Heart right ventricle (tissue), 16 donors: Measurements from ENCODE around the gene PAF1. TPM values are rescaled to one million over a fixed set of nuclear protein-coding genes. Genes with fewer than 3 reads are reported as not detected.
A peak's percentile ranks its signal among the peaks of the same experiment; 100 is the strongest.

ENCODE experiments used
- ATAC-seq, 8 donors: fragments of 200-7000 bp; cut with Tn5 transposase; one replicate each; pipeline ENCODE4 v1.9.1; 2020; ENCODE audit warnings: mild to moderate bottlenecking in 8 of 8, moderate library complexity in 8 of 8, moderate number of reproducible peaks in 1 of 8
- DNase-seq, 2 donors: peaks; one replicate each; pipeline ENCODE4 v3.0.0-alpha.2; 2020
- H3K27ac ChIP-seq, 10 donors: fragments of 200-600 bp; sonication (generic) in 2 of 10; one replicate each; pipeline versions ENCODE4 v1.5.0 to v1.8.0; 2020 to 2022; ENCODE audit warnings: mild to moderate bottlenecking in 3 of 10
- H3K27me3 ChIP-seq, 7 donors: fragments of 200-600 bp; one replicate each; pipeline ENCODE4 v1.8.0; 2021 to 2022; ENCODE audit warnings: mild to moderate bottlenecking in 2 of 7
- H3K36me3 ChIP-seq, 9 donors: fragments of 200-600 bp; sonication (generic) in 1 of 9; one replicate each; pipeline versions ENCODE4 v1.5.0 to v1.8.0; 2020 to 2022; ENCODE audit warnings: mild to moderate bottlenecking in 2 of 9
- H3K4me1 ChIP-seq, 9 donors: fragments of 200-600 bp; sonication (generic) in 1 of 9; one replicate each; pipeline versions ENCODE4 v1.5.0 to v1.8.0; 2020 to 2022; ENCODE audit warnings: mild to moderate bottlenecking in 4 of 9
- H3K4me3 ChIP-seq, 10 donors: fragments of 200-600 bp; sonication (generic) in 2 of 10; one replicate each; pipeline versions ENCODE4 v1.5.0 to v1.8.0; 2020 to 2022; ENCODE audit warnings: mild to moderate bottlenecking in 7 of 10, moderate library complexity in 2 of 10
- H3K9me3 ChIP-seq, 11 donors: fragments of 200-600 bp in 10 of 11; sonication (generic) in 2 of 11; one replicate each; pipeline versions ENCODE4 v1.5.0 to v1.8.0; 2013 to 2022; ENCODE audit warnings: mild to moderate bottlenecking in 2 of 11, control low read depth in 1 of 11, moderate library complexity in 1 of 11
- WGBS, 2 donors: extraction: QIAGEN DNeasy Blood & Tissue Kit; methylation state at CpG; one replicate each; pipeline ENCODE4 v1.1.7; 2013; ENCODE audit warnings: inconsistent platforms in 1 of 2; 5-methylcytosine and 5-hydroxymethylcytosine counted together
- intact Hi-C, 10 donors: fragments of 100-400 bp; cut with DNase I; formaldehyde crosslinking; loops; one replicate each; pipeline versions ENCODE4 v1.11.1 to v1.14.2; 2022
- polyA plus RNA-seq, 2 donors: library from polyadenylated mRNA; stranded (reverse); fragments of 200-250 nt; gene quantifications; one replicate each; pipeline ENCODE4 v1.2.3, GENCODE V29; 2013
- total RNA-seq, 10 donors: library from RNA; stranded (reverse); fragmentation: NEBNext Ultra II Directional in 3 of 10; extraction: Animal tissue kit (Norgen Biotek cat#: 25700) in 3 of 10; gene quantifications; one replicate each; pipeline versions ENCODE4 v1.2.1 to v1.2.4, GENCODE V29; 2021 to 2023
- TF ChIP-seq, protein P1 (sequence below), 9 donors: fragments of 200-600 bp; sonication (generic) in 2 of 9; IDR thresholded peaks; one replicate each; pipeline versions ENCODE4 v1.5.0 to v1.8.0; 2021 to 2022; ENCODE audit warnings: antibody characterized with exemption in 9 of 9, mild to moderate bottlenecking in 5 of 9, moderate library complexity in 1 of 9
- donor health status: Arrhythmogenic right ventricular cardiomyopathy.
- donor health status: ischemic (EF 13 %, LVEDD 7.1; RV severe dilation, severe dysfunction).
- donor health status: healthy with polysubstance abuse.
- donor health status: DM: no; HTN: yes; CAD: no.
- donor health status: DM: no; HTN: no; CAD: no.
- donor health status: ischemic (EF 25% LVEDD 6.9; RV normal size, moderate dysfunction).
- donor health status: ischemic (EF 25% LVEDD 5.7; RV mildly dilated, moderate dysfunction).
- donor health status: healthy.
- donor health status: DM: yes; HTN: yes; CAD: no.
- donor health status: Ischemic cardiomyopathy.
- donor health status: ischemic (EF 35%, LVEDD 5.7; RV mildly dilated, moderate dysfunction).
- donor health status: nonischemic (EF 11% LVEDD 7.7; RV severe dilation, severe dysfunction).
- donor health status: DM: yes; HTN: yes; CAD: no.
- donor health status: PGD.
- donor health status: ischemic (EF 29% LVEDD 5.4; RV normal size, mild dysfunction).
- donor health status: nonischemic (EF 23%, LVEDD 6.1; RV moderate dilation, normal function).

The PAF1 gene
- total and polyA plus RNA-seq, 12 donors: 24.1 to 48.2 (median 38.8) TPM

DNA sequence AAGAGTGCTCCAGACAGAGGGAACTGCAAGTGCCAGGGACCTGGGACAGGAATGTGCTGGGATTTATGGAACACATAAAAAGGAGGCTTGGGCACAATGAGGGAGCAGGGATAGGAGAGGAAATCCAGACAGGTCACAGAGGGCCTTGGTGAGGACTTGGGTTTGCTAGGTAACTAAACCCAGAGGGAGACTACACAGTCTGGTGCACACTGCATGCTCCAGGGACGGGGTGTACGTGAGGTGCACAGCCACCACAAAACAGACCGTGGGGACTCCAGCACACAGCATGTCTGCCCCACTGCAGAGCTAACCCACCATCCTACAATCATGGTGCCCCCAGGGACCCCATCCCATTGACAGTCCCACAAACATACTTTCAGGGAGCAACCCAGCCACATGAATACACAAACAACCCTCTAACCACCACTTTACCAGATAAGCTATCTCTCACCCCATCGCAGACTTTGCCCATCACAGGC, 10.2 kb upstream of the PAF1 start:
- intact Hi-C loops: no loop called here
- TF ChIP-seq, protein P1, sequence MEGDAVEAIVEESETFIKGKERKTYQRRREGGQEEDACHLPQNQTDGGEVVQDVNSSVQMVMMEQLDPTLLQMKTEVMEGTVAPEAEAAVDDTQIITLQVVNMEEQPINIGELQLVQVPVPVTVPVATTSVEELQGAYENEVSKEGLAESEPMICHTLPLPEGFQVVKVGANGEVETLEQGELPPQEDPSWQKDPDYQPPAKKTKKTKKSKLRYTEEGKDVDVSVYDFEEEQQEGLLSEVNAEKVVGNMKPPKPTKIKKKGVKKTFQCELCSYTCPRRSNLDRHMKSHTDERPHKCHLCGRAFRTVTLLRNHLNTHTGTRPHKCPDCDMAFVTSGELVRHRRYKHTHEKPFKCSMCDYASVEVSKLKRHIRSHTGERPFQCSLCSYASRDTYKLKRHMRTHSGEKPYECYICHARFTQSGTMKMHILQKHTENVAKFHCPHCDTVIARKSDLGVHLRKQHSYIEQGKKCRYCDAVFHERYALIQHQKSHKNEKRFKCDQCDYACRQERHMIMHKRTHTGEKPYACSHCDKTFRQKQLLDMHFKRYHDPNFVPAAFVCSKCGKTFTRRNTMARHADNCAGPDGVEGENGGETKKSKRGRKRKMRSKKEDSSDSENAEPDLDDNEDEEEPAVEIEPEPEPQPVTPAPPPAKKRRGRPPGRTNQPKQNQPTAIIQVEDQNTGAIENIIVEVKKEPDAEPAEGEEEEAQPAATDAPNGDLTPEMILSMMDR (IDR thresholded peaks at IDR 0.05): no peak
- 63 to 65% methylated on average over 4 of the region's 4 CpGs for WGBS, 2 donors
- no peaks in the 10 kb centered on the region for H3K9me3 ChIP-seq
- ATAC-seq (no peak), DNase-seq (no peak)
- peaks cover 16 to 90% (median 46%) of the 10 kb centered on the region in 9 donors for H3K4me1 ChIP-seq
- H3K27ac ChIP-seq: peak overlapping the region; percentile 95 to 100 (median 99)
- no peaks in the 10 kb centered on the region for H3K27me3 ChIP-seq
- no peak overlapping the region for H3K4me3 ChIP-seq
- peaks cover 0 to 23% (median 0%) of the 10 kb centered on the region in 9 donors for H3K36me3 ChIP-seq

DNA sequence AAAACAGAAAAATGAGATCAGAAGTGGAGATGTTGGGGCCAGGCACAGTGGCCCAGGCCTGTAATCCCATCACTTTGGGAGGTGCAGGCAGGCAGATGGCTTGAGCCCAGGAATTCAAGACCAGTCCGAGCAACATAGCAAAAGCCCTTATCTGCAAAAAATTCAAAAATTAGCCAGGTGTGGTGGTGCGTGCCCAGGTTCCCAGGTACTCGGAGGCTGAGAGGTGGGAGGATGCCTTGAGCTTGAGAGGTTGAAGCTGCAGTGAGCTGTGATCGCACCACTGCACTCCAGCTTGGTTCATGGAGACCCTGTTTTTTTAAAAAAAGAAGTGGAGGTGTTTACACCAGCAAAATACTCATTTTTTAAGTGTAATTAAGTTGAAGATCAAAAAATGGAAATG, 9.2 kb upstream of the PAF1 start:
- 85 to 90% methylated on average over 4 of the region's 4 CpGs for WGBS, 2 donors
- no peak for DNase-seq
- Histone ChIP-seq H3K27me3 (no peaks in the 10 kb centered on the region), H3K4me1 (peaks cover 12 to 79% (median 40%) of the 10 kb centered on the region in 9 donors), H3K36me3 (peaks cover 0 to 33% (median 4%) of the 10 kb centered on the region in 9 donors), H3K4me3 (no peak overlapping the region), H3K9me3 (no peaks in the 10 kb centered on the region), H3K27ac (peak overlapping the region in 5 of 10 donors; percentile 9 to 97 (median 84))
- ATAC-seq: no peak
- intact Hi-C loops: no loop called here
- TF ChIP-seq, protein P1 (IDR thresholded peaks at IDR 0.05): no peak

DNA sequence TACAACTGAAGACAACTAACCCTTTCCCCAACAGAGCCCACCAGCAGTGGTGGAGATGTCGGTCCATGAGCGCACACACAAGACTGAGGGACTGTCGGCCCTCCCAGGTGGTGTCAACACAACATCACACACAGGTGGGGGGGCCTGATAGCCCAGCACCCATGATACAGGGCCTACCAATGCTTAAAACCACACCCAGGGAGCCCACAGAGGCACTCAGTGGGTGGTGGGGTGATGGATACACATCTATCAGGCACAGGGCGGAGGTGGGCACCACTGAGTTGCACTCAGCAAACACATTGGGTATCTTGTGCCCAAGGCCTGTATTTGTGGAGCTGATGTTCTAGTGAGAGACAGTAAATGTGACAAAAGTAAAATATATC, 8.8 kb upstream of the PAF1 start:
- 97% methylated on average over 4 of the region's 4 CpGs for WGBS, 2 donors
- intact Hi-C loops: loop anchor here in 4 of 10 donors (5.0 kb wide), 2 partner anchors 133 to 138 kb away; partner anchors contain the start of gene EID2B (in 3 of the 4)
- no peak overlapping the region for H3K4me3 ChIP-seq
- H3K36me3 ChIP-seq: peaks cover 0 to 37% (median 8%) of the 10 kb centered on the region in 9 donors
- TF ChIP-seq, protein P1 (IDR thresholded peaks at IDR 0.05): no peak
- DNase-seq: no peak
- H3K4me1 ChIP-seq: peaks cover 12 to 75% (median 40%) of the 10 kb centered on the region in 9 donors
- H3K27ac ChIP-seq: peak overlapping the region in 5 of 10 donors; percentile 9 to 97 (median 84)
- H3K27me3 ChIP-seq: no peaks in the 10 kb centered on the region
- ATAC-seq: no peak
- H3K9me3 ChIP-seq: no peaks in the 10 kb centered on the region

DNA sequence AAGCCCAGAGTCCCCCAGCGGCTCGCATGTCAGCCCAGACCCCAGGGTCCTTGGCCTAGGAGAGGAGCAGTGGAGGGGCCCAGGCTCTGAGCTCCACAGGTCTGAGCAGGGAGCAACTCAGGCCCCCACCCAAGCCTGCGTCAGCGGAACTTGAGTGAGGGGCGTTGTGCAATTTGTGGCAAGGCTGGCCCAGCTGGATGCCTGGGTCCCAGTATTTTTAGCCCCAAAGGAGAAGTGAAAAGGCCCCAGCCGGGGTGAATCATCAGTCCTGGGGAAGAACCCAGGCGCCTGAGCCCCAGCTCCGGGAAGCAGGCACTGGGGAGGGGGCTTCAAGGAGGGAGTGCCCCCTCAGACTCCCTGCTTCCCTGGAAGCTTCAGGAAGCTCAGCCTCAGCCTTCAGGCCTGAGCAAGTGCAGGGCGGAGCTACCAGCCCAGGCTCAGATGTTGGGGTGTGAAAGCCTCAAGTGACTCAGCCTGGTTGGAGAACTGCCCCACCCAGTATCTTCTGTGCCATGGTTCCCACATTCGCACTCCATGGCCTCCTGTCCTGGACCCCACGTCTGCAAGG, 7.5 kb upstream of the PAF1 start:
- Histone ChIP-seq H3K36me3 (peaks cover 0 to 50% (median 9%) of the 10 kb centered on the region in 9 donors), H3K4me1 (peaks cover 12 to 64% (median 30%) of the 10 kb centered on the region in 9 donors), H3K9me3 (no peaks in the 10 kb centered on the region), H3K4me3 (peak overlapping the region in 2 of 10 donors; percentile 21 to 28), H3K27ac (peak overlapping the region; percentile 32 to 97 (median 78)), H3K27me3 (no peaks in the 10 kb centered on the region)
- TF ChIP-seq, protein P1 (IDR thresholded peaks at IDR 0.05): no peak
- intact Hi-C loops: loop anchor here in 5 of 10 donors (1.0 to 5.0 kb wide), 3 partner anchors 13 to 139 kb away; partner anchors contain the start of gene EID2B (in 3 of the 5)
- 79 to 85% methylated on average over 11 of the region's 11 CpGs for WGBS, 2 donors
- ATAC-seq: peak in 6 of 8 donors; percentile 6 to 23 (median 10)
- peak; percentile 66 to 69 for DNase-seq
